HG02642 (cell line): Measurements from ENCODE around the gene FBRSL1.
"Not testable (repeated sequence)": the region's sequence is repeated elsewhere in the genome, so short reads cannot be mapped to it uniquely, and the experiment has no call there.

Experiments used
- ATAC-seq: cut with Tn5 transposase; IDR thresholded peaks from one replicate; pipeline ENCODE4 v1.9.1; 2021; ENCODE audit warnings: mild to moderate bottlenecking; ENCODE audit not compliant: unreplicated experiment, poor library complexity

FBRSL1 gene

DNA sequence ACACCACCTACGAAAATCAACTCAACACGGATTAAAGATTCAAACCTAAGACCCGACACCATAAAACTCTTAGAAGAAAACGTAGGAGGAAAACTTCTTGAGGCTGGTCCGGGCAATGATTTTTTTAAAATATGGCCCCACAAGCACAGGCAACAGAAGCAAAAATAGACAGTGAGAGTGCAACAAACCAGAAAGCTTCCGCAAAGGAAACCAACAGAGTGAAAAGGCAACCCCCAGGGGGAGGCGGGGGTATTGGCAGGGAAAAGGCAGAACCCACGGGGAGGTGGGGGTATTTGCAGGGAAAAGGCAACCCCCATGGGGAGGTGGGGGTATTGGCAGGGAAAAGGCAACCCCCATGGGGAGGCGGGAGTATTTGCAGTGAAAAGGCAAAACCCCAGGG, 20.5 kb upstream of the FBRSL1 start:
- ATAC-seq = no peak

DNA sequence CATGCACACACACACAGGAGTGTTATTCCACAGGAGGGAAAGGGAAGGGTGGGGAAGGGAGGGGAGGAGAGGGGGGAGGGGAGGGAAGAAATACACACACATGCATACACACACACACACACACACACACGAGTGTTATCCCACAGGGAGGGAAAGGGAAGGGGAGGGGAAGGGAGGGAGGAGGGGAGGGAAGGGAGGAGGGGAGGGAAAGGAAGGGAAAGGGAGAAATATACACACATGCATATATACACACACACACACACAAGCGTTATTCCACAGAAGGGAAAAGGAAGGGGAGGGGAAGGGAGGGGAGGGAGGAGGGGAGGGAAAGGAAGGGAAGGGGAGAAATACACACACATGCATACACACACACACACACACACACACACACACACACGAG, 19.6 kb upstream of the FBRSL1 start:
- ATAC-seq = no peak

DNA sequence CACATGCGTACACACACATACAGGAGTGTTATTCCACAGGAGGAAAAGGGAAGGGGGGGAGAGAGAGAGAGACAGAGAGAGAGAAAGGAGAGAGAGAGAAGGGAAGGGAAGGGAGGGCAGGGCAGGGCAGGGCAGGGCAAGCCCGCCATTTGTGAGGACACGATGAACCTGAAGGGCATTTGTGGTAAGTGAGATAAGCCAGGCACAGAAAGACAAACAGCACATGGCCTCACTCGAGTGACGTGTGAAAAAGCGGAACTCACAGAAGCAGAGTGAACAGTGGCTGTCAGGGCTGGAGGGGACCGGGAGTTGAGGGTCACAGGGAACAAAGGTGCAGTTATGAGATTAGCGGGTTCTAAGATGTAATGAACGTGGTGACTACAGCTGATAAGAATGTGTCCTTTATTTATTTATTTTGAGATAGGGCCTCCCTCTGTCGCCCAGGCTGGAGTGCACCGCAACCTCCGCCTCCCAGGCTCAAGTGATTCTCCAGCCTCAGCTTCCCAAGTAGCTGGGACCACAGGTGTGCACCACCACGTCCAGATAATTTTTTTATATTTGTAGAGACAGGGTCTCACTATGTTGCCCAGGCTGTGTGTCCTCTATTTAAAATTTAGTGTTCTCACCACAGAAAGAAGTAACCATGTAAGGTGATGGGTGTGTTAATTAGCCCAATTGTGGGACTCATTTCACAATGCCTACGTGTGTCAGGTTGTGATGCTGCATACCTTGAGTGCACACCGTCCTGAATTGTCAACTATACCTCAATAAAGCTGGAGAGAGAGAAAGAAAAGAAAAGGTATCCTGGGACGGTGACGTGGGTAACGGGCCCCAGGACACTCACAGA, 18.7 kb upstream of the FBRSL1 start:
- no peak for ATAC-seq

DNA sequence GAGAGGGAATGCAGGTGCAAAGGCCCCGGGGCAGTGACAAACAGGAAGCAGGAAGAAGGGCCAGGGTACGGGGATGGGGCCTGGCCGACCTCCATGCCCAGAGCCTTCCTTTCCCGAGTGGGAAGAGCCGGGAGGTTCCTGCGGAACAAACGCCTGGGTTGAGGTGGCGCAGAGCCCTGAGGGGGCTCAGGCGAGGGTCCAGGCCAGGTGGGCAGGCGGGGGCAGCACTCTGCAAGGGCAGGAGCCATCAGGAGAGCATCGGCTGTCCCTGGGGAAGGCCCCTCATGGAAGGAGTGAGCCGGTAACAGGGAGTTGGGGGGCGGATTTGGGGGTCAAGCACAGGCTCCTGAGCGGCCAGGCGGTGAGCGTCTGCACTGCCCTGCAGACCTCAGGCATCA, 18.1 kb upstream of the FBRSL1 start:
- no peak for ATAC-seq

DNA sequence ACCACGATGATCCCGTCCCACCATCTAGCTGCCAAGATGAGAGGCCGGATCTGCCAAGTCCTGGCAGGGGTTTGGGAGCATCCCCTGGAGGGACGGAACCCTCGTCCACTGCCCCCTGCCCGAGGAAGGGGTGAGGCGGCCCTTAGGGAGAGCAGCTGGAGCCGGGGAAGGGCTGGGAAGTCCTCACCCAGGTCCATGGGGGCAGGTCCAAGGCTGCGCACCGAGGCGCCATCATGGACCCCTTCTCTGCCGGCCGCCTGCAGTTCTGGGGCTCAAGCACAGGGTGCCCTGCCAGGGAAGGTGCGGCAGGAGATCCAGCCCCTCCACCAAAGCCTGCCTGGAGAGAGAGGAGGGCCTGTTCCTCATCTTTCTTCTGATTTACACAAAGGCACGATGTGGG, 17.6 kb upstream of the FBRSL1 start:
- ATAC-seq = no peak

DNA sequence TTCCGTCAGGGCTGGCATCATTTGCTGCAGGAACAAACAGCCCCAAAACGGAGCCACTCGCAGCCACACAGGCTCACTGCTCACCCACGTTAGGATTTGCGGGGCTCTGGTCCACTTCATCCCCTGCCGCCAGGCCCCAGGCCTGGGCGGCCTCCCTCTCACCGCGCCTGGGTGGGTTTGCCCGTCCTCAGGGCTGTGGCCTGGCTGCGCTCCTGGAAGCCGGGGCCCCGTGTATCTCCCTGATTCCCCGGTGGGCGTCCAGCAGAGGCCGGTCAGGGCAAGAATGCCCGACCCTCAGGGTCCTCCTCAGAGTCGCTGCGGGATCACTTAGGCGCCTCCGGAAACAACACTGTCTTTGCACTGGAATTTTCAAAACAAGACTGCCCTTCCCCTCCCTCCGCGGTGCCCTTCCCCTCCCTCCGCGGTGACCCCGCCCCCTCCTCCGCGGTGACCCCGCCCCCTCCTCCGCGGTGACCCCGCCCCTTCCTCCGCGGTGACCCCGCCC, 15.7 kb upstream of the FBRSL1 start:
- no peak for ATAC-seq

DNA sequence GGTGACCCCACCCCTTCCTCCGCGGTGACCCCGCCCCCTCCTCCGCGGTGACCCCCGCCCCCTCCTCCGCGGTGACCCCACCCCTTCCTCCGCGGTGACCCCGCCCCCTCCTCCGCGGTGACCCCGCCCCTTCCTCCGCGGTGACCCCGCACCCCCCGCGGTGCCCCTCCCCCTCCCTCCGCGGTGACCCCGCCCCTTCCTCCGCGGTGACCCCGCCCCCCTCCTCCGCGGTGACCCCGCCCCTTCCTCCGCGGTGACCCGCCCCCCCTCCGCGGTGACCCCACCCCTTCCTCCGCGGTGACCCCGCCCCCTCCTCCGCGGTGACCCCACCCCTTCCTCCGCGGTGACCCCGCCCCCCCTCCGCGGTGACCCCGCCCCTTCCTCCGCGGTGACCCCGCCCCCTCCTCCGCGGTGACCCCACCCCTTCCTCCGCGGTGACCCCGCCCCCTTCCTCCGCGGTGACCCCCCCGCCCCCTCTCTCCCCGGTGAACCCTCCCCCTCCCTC, 15.1 kb upstream of the FBRSL1 start:
- not testable (repeated sequence) for ATAC-seq

DNA sequence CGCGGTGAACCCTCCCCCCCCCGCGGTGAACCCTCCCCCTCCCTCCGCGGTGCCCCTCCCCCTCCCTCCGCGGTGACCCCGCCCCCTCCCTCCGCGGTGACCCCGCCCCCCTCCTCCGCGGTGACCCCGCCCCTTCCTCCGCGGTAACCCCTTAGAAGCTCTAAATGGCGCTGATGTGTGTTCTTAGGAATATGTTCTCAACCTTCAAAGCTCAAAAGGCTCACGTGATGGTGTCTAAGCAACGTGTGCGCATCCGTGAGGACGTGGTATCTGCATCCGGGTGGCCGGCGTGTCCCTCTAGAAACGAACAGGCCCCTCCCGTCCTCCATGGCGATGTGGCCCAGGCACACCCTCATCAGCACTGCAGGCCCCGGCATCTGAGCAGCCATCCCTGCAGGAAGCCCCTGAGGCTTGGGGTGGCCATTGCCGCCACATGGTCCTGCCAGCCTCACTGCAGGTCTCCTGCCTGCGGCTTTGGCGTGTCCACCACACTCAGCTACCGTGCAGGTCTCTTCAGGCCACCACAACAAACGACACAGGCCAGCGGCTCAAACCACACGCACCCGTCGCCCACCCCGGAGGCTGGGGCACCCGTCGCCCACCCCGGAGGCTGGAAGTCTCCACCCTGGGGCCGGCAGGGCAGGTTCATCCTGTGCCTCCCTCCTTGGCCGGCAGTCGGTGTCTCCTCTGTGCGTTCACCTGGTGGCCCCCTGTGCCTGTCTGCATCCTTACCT, 14.5 kb upstream of the FBRSL1 start:
- ATAC-seq = no peak

DNA sequence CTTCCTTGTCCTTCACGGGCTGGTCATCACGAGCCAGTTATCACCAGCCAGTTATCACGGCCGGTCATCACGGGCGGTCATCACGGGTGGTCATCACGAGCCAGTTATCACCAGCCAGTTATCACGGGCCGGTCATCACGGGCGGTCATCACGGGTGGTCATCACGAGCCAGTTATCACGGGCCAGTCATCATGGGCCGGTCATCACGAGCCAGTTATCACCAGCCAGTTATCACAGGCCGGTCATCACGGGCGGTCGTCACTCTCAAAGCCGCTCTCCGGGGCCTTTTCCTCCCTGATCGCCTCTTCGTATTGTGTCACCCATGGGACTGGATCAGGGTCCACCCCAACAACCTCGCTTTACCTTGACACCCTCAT, 13.9 kb upstream of the FBRSL1 start:
- ATAC-seq = no peak

DNA sequence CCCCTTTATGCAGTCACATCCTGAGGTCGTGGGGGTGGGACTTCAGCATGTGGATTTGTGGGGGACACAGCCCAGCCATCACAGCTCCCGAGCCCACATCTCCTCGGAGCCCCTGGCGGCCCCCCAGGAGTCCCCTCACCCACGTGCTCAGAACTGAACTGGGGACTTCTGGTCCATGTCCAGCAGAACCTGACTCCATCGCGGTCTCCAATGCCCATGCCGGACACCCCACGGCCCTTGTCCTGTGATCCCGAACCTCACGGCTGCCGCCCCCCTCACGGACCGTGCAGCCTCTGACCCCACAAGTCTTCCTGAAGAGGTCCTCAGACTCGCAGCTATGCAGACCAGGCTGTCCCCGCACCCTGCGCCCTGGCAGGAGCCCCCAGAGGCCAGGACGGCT, 13.5 kb upstream of the FBRSL1 start:
- ATAC-seq = no peak

DNA sequence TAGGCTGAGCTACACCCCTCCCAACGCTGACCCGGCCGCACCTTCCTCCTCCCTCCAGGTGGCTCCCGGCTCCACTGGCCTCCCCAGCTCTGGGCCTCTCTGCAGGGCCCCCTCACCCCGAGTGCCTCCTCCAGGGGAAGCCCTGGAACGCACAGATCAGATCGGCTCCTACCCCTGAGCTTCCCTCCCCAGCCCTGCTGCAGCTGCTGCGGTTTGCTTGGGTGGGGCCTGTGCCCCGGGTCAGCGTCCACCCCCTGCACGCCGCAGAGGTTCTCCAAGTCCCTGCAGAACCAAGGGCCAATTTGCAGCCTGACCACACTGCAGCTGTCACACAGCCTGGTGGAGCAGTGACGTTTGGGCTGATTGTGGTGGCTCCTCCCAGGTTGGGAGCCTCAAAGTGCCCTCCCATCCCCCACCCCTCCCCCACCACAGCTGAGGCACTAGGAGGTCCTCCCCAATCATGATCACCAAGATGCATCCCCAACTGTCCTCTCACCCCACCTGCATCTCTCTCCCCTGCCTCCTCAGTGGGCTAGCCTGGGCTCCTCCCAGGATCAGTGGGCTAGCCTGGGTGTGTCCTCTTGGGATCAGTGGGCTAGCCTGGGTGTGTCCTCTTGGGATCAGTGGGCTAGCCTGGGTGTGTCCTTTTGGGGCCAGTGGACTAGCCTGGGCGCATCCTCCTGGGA, 12.8 kb upstream of the FBRSL1 start:
- ATAC-seq = no peak

DNA sequence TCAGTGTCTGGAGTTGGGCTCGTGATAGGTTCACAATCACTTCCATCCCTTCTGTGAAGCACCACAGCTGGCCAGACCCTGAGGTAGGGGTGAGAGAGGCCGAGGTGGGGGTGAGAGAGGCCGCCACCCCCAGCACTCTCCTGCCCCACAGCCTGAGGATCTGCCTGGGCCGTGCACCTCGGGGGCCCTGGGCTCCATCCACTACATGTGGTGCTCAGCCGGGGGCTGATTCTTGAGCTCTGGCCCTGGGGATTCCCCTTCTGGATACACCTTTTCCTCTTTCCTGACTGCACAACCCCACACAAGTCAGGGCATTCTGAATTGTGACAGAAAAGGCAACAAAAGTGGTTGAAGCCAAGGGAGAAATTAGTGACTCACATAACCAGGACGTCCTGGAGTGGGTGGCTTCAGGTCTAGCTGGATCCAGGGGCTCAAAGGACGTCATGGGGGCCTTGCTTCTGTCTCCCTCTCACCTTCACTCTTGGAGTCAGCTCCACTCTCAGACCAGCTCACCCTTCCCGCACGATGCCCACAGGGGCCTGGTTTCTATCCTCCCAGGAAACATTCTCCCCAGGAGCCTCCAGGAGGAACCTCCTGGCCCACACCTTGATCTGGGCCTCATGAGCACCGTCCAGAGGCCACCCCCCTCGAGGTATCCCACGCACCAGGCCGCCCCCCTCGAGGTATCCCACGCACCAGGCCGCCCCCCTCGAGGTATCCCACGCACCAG, 12.1 kb upstream of the FBRSL1 start:
- ATAC-seq = no peak

DNA sequence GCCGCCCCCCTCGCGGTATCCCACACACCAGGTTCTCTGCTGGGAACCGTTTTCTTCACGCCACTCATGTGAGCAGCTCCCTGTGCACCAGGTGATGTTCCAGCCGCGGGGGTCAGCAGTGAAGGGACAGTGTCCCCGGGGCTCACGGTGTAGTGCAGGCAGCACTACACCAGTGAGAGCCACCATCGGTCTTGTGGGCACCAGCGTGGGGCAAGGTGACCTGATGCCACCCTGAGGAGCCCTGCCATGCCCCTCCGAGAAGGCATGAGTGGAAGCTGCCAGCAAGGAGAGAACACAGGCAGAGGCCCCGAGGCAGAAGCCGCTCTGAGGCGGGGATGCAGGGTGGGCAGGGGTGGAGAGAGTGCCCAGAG, 11.5 kb upstream of the FBRSL1 start:
- ATAC-seq = no peak

DNA sequence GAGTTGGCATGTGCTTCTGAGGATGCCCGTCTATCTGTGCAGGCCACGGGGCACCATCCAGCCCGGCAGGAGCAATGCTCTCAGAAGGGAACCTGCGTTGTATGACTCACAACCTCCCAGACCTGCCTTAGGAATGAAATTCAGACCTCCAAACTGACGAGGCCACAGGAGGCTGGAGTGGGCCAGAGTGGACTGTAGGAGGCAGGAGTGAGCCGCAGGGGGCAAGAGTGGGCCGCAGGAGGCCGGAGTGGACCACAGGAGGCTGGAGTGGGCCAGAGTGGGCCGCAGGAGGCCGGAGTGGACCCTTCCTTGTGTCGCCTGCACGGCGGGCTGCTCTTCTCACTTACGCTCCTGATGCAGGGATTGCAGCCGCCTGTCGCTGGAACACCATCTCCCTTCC, 11.1 kb upstream of the FBRSL1 start:
- no peak for ATAC-seq

DNA sequence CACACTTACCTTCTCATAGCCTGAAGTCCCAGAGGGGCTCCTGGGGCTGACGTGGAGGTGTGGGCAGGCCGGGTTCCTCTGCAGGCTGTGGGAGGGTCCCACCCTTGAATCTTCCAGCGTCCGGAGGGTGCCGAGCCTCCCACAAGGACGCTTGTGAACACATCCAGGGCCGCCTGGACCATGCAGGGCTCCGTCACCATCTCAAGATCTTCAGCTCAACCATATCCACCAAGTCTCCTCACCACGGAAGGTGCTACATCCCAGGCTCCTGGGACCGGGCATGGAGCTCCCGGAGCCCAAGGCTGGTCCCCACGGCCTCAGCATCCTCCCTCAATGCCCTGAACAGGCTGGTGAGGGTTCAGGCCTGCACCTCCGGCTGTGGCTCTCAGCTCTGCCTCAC, 10.7 kb upstream of the FBRSL1 start:
- no peak for ATAC-seq

DNA sequence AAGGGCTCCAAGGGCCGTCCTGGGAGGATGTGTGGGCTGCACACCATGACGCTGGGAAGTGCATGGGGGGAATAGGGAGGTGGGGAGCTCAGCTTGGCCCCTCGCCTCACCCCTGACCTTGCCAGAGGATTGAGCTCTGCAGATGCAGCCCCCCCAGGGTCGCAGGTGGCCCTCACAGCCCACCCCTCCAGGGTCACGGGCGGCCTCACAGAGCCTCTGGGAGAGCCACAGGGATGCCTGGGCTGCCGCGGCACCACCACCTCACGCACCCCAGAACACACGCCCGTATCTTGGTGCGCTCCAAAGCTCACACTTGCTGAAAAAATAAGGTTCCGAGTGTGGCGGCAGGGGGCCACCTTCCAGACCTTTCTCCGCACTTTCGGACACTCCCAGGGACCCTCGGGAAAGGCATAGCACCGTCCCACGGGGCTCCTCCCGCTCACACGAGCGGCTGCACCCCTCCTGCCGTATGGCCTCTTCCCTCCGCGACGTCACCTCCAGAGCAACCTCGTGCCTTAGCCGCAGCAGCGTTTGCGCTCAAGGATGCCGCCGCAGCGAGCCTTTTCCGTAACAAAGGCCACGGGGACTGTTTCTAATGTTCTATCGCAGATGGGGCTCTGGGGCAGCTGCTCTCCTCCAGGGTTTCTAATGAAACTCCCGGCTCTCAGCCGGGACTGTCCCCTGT, 9.9 kb upstream of the FBRSL1 start:
- ATAC-seq = no peak

DNA sequence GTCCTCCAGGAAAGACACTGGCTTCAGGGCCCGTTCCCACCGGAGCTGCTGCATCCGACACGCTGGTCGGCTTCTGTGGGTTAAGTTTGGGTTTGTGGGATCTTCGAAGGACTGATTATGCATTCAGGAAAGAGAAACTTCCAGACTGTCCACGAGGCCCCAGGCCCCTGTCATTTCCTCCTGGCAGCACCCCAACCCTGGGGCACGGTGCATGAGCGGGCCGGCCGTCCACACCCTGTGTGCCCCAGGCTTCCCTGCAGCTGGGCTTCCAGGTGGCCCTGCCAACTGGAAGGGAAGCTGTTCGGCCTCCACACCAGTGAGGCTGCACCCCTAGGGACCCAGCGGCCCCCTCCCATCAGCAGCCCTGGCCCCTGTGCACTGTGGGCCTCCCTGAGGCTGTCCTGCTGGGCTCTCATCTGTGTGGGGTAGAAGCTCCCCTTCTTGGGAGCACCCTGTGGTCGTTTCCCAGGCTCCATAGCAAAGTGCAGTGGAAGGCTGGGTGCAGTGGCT, 9.3 kb upstream of the FBRSL1 start:
- ATAC-seq = no peak

DNA sequence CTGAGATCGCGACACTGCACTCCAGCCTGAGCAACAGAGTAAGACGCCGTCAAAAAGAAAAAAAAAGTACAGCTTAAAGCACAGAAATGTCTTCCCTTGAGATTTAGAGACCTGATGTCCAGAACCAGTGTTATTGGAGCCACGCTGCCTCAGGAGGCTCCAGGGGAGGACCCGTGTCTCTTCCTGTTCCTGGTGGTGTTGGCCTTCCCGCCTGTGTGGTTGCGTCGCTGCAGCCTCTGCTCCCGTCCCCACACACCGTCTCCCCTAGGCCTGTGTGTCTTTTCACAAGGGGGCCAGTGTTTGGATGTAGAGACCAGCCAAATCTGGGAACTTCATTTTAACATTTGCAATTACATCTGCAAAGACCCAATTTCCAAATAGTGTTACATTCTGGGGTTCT, 8.6 kb upstream of the FBRSL1 start:
- ATAC-seq = no peak
